NCI-H1048 (cell line): Measurements from ENCODE around the gene GGT6.

Source experiments
- DNase-seq: peaks from one replicate; lab custom pipeline; 2025; lab: John Stamatoyannopoulos, UW

GGT6 gene

DNA sequence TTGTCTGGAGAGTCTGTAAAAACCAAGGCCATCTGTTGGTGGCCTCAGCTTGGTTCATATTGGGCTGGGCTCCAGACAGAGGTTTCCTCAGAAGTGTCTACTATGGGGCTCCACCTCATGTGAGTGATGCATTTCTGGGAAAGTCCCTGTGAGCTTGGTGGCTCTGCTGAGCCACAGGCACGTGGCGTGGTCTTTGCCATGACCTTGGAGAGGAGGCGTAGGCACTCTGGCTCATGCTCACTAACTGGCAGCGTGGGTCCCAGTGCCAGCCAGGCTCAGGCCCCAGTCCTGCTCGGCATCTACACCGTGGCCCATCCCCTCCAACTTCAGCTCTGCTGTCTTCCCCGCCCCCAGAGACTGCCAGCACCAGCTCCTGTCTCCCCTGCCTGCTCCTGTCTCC is 13.3 kb upstream of the GGT6 start:
- no peak for DNase-seq

DNA sequence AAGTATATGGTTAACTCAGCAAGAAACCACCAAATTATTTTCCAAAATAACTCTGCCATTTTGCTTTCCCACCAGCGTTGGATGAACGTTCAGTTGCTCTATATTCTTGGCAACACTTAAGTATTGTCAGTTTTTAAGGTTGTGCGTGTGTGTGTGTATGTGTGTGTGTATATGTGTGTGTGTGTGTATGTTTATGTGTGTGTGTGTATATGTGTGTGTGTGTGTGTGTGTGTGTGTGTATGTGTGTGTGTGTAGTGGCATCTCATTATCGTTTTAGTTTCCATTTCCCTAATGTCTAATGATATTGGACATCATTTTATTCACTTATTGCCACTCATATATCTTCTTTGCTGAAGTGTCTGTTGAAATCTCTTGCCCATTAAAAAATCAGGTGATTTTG is 12.7 kb upstream of the GGT6 start:
- no peak for DNase-seq

DNA sequence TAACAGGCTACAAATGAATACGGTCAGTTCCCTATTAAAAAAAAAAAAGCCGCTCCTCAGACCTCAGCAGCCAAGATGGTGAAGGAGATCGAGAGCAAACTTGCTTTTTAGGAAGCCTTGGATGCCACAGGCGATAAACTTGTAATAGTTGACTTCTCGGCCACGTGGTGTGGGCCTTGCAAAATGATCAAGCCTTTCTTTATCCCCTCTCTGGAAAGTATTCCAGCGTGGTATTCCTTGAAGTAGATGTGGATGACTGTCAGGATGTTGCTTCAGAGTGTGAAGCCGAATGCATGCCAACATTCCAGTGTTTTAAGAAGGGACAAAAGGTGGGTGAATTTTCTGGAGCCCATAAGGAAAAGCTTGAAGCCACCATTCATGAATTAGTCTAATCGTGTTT is 11.8 kb upstream of the GGT6 start:
- DNase-seq: no peak

DNA sequence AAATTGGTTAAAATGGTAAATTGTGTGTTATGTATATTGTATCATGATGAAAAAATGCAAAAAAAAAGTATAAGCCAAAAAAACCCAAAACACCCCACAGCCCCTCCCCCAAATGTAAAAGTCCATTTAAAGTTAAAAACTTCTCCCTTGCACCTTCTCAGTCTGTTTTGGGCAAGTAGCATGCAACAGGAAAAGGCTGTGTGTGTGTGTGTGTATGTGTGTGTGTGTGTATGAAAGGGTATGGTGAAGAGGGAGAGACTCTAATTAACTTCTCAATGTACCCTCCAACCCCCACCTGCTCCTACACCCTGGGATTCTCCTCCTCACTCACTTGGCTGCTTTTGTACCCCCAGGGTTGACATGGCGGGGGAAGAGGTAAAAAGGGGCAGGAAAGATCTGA is 9.2 kb upstream of the GGT6 start:
- DNase-seq: no peak

DNA sequence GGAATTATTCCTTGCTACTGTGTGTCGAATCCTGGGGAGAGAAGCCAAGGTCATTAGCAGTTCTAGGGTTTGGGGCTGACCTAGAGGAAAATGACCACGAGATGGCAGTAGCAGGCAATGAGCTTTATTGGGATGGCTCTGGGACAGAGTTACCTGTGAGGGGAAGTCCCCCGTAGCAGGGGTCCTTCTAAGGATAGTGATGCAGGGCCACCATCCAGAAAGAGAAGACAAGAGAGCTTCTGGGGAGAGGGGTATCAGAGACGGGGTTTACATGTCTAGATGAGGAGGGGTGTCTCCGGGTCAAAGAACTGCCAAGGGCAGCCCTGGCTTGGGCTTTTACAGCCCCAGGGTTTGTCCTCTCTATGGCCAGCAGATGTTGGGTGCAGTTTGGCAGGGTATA is 6.4 kb upstream of the GGT6 start:
- no peak for DNase-seq

DNA sequence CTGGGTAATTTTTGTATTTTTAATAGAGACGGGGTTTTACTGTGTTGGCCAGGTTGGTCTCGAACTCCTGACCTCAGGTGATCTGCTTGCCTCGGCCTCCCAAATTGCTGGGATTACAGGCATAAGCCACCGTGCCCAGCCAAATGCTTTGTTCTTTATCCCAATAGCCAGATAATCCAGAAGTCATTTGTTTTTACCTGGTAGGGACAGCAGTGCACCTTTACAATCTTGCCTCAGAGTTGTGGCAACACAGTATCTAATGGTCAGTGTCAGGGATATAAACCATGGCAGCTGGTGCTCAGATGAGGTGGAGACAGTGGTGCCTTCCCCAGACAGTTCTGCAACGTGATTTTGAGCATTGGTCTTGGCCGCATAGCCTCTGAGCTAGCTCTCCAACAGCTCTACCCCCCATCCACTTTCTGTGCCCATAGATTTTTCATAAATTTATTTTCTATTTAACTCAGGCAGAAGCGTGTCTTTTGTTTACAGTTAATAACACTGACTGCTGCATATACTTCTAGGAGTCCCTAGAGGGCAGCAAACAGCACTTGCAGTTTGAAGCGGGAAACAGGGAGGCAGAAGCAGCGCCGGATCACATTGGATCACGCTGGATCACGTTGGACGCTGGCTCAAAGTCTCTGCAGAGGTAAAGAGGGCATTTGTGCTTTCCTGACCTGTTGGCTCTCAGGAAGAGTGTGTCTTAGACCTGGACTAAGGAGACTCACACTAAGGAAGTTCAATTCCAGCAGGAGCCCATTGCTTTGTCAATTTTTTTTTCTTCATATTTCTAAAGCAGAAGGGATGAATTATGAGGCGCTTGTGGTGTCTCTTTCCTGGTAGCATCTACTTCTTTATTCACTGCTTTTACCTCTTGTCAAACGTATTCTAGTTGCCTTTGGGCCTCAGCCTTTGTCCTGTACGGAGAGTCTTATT is 5.1 kb upstream of the GGT6 start:
- peak; percentile 59 for DNase-seq

DNA sequence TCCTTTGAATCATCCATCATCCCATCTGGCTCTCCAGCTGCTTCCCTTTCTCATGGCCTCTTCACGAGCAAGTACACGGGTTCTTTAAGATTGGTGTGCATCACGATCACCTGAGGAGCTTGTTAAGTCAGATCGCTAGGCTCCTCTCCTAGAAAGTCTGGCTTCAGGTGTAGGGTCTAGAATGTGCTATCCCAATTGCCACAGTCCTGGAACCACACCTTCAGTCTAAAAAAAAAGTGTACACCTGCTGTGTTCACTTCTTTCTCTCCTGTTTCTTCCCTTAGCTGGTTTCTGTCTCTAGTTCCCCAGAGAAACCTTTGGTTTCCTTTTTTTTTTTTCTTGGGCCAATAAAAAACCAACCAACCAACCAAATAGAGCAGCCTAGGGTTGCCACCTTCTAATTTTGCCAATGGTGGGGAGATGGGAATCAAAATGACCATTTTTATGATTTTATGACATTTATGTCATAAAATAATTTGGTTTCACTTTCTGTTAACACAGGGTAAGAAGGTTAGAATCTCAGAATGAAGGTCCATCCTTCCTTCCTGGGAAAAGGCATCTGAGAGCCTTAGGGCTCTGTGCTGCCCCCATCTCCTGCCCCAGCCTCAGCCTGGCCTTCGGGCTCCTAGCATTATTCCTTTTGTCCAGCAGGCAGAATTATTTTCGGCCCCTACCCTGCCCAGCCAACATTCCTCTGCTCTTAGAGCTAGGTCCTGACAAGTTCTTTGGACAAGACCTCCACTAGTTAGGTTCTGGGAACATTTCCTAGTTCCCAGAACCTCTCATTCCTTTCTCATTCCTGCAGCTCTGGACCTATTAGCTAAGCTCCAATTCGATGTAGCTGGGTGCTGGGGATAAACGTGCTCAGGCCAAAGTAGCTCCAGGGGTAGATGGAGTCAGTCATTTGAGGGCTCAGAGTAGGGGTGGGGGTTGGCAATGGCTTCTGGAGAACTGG is 1.9 kb upstream of the GGT6 start:
- DNase-seq: no peak

DNA sequence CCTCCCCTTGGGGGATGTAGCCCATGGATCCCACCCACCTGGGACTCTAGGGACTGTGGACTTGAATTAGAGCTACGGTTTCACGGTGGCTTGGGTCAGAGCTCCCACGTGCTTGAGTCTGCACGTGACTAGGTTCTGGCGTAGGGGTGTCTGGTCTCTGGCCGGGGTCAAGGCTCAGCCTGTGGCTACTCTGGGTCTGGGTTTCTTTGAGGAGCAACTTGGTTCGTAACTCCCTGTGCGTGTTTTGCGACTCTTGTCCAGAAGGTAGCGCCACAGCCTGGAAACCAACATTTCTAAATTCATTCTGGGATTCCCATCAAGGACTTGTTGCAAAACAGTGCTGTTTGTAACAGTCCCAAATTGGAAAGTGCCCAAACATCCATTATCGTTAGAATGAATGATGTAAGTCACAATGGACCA is 470 bp upstream of the GGT6 start:
- no peak for DNase-seq

DNA sequence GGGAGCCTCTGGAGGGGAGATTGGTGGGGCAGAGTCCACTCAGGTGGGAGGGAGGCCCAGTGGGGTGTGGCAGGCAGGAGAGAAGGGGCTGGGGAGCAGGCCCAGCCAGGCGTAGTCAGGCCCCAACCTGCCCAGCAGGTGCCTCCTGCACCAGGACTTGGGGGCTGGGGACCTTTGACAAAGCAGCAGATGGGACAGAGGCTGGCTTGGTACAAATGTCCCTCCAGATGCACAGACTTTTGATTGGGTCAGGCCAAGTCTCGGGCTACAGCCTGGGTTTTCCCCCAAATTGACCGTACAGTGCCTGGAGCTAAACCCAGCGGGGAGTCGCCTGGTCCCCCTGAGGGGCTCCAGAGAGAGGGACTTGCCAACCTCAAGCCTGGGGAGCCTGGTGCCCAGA is 411 bp downstream of the GGT6 start:
- DNase-seq: no peak

DNA sequence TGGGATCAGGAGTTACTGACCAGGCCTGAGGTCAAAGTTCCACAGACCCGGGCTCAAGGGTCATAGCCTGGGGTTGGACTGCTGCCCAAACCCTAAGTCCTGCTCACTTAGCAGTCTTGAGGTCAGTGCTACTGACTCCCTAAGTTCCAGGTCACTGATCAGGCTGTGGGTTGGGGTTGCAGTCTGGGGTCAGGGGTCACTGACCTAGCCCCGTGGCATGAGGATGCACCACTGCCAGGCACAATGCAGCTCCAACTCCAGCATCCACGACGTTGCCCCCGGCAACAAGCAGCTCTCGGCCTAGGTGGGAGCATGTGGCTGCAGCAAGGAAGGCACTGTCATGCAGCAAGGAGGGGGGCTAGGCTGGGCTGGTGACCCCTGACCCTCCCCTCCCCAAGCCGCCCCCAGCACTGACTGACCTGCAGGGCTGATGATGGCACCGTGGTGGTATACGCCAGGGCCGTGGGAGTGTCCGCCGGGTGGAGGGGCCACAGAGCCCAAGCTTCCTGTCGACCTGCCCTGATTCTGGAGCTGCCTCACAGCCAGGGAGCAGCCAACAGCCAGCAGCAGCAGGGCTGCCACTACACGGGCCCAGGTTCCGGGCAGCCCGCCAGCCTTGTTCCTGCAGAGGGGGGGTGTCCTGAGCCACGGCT is 1.1 kb downstream of the GGT6 start:
- no peak for DNase-seq

DNA sequence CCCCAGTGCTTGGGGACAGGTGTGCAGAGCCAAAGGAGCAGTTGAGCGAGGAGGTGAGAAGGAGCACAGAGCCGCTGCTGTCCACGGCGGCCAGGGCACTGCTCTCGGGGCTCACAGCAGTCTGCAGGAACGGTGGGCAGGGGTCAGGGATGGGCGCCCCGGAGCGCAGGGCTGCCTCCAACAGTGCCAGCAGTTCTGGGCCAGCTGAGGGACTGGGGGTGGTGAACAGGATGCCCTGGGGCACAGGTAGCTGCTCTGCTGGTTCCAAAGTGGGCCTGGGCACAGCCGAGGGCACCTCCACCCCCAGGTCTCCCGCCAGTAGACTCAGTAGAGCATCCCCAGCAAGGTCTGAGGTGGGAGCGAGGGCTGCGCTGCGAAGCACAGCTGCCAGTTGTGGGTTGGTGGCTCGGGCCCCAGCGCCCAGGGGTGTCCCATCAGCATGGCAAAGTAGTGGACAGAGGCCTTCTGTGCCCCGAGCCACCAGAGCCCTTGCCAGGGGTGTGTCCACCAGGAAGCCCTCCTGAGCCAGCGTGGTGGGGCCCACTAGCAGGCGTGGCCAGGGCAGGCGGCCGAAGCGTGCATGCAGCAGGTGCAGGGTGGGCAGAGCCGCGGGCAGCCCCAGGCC is 1.9 kb downstream of the GGT6 start:
- DNase-seq: no peak

DNA sequence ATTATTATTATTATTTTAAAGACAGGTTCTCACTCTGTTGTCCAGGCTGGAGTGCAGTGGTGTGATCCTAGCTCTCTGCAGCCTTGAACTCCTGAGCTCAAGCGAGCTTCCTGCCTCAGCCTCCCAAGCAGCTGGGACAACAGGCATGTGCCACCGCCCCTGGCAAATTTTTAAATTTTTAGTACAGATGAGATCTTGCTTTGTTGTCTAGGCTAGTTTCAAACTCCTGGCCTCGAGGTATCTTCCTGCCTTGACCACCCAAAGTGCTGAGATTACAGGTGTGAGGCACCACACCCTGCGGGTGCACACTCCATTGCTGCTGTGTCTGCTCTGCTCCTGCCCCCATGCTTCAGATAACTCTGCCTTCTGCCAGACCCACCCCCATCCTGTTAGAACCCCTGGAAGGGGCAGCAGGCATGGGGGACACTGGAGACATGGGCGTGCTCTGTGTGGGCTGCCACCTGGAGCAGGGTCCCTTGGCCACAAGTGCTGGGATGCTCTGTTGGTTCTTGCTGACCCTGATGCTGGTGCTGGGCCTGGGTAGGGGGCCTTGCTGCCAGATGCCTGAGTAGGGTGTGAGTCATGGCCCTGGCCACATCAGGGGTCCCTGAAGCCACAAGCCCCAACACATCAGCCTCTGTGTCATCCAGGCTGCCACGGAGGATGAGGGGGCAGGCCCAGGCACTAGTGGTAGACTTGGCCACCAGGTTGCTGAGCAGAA is 2.6 kb downstream of the GGT6 start:
- DNase-seq: no peak

DNA sequence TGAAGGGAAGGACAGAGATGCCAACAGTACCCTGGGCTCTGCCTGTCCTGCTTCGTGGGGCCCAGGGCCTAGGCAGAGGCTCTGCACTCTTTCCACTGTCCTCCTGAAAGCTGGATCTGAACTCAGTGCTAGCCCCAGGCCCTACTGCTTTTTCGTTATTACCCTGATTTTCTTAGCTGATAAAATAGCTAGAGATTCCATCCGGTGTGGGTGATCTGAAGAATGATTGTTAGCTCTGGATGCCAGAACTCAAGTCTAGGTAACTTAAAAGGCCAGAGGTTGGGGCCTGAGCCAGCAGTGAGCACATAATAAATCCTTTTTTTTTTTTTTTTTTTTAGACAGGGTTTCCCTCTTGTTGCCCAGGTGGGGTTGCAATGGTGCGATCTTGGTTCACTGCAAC is 3.4 kb downstream of the GGT6 start:
- DNase-seq: no peak

DNA sequence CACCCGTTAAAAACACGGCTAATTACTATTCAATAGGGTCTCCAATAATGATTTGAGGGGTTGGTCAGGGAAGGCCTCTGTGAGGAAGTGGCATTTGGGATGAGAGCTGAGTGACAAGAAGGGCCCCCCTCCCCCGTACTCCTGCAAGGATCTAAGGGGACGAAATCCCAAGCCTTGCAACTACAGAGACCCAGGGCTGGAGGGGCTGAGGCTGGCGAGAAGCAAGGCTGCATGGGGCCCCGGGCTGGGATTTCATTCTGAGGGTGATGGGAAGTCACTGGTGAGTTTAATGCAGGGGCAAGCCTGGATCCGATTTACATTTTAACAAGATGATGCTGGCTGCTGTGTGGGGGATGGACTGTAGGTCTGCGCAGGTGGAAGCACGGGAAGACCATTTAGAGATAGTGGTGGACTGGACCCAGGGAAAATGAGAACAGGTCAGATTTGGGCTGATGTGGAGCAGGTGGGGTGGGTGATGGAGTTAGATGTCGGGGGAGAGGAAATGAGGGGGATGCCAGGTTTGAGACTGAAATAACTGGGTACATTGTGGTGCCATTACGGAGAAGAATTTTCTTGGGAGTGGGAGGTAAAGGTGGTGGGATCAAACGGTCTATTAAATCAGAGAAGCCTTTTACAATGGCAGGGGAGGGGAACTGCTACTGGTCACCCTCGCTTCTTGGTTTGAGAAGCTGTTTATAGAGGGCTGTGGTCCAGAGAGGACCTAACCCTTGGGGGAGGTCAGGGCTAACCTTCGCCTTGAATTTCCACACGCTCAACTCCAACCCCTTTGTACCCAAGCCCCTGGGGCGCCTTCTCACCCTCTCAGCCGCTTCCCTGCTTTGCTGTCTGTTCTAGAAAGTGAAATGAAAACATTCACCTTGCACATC is 4.3 kb downstream of the GGT6 start:
- no peak for DNase-seq

DNA sequence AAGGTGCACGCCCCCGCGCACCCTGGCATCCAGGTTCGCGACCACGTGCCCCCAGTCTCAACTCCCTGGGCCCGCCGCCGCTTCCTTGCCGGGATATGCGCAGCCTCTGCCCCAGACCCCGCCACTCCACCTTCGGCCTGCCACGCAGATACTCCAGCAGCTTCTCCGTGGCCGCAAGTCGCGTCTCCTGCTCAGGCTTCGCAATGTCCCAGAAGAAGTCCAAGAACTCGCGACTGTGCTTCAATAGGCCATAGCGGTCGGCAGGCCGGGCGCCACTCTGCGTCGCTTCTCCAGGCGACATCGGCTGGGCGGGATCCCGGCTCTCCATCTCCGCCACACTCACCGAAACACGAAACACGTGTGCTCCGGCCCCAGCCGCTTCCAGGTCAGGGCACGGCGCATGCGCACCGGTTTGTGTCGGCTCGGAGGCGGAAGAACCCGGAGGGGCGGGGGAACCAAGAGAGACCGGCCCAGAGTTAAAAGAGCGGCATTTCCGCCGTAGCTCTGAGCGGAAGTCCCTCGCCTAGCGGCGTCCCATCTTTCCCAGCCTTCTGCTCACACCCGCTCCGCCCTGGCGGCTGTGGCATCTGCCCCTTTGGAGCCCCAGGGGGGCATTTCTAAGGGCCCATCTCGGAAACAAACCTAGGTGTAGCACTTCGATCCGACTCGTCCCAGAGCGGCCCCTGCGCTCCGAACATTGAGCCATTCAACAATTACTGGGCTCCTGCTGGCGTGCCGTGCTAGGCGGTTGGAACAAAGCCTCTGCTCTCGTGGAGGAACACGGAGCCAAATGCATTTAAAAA is 5.2 kb downstream of the GGT6 start, which contains the start of gene MYBBP1A:
Gene MYBBP1A (minus strand): TSS at position 388 of the 803 bp plus-strand sequence. CDS start 60 bp downstream, at position 328.
- peak; percentile 84 for DNase-seq

DNA sequence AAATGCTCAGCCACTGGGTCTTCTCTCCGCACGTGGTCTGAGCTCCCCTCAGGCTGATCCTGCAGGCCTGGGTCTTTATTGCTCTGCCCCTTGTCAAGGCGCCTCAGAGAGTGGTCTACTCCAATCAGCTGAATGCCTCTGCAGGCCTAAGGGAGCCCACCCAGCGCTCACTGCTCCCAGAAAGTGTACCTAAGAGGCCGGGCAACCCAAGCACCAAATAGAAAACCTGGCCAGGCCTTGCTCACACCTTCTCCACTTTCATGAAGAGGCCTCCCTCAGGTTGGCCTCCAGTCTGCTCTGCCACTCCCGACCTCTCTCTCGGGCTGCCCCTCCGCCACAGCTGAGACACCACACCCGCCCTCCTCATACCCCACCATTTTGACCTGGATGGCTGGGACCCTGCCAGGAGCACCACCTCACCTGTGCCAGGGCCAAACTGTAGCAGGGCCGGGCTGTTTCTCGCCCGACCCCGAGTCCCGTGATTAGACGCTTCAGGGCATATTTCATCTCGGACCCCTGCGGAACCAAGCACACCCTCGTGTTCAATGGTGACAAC is 5.9 kb downstream of the GGT6 start:
- no peak for DNase-seq

DNA sequence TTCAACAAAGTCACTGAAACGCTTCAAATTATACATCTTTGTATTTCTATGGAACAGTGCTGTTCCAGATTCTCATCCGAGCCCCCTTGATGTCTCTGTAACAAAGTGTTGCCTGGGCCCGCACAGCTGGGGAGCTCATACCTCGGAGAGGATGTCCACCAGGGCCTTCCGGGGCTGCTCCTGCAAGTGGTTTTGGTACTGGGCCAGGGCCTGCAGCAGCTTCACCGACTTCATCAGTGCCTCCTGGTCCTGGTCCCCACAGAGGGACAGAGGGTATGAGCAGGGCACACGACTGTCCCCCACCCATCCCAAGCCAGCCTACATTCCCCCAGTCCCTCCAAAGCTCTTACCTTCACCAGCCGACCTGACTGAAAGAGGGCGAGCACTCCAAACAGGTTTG is 6.7 kb downstream of the GGT6 start:
- DNase-seq: no peak

DNA sequence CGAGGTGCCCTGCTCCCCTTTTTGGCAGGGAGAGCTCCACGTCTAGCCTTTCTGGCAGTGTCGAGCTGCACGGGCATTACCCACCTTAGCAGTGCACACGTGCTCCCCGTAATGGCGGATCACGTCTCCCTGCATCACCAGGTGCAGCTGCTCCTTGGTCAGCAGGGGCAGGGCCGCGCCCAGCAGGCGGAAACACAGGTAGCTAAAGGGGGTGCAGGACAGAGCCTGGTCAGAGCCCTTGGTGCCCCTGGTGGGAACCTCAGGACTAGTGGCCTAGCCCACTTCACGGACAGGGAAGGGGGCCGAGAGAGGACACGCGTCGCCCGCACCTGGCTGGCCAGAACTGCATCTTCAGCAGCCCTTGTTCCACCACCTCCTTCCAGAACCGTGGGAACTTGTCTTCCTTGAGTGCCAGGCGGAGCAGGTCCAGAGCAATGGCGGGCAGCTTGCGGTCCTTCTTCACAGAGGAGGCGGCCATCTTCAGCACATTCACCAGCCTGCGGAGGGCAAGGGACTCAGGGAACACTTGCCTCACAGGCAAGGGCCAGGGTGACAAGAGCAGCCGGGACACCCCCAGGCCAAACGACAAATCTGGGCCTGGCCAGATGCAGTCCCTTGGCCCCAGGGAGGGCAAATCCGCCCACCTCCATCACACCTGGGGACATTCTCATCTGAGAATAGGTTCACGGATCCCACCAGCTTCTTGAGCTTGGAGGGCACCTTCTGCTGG is 8.4 kb downstream of the GGT6 start:
- no peak for DNase-seq
